PC-9 (cell line): ENCODE results near the gene MMP2. TPM values are rescaled to one million over a fixed set of nuclear protein-coding genes. Genes with fewer than 3 reads are reported as not detected.

Source experiments
- BruUV-seq: library from RNA; stranded (reverse); fragments of 400-500 nt; replicated peaks from 2 replicates; lab custom pipeline; 2021; lab: Mats Ljungman, UMichigan
- CTCF ChIA-PET: fragments of 300-600 bp; sonication (Branson Sonifier 250); formaldehyde crosslinking; loops from one replicate; lab custom pipeline; 2022; ENCODE audit warnings: antibody characterized with exemption; lab: Charles Lee
- POLR2A ChIA-PET: fragments of 300-600 bp; sonication (Branson Sonifier 250); formaldehyde crosslinking; loops from one replicate; lab custom pipeline; 2022; ENCODE audit warnings: antibody characterized with exemption; ENCODE audit not compliant: unreplicated experiment; lab: Charles Lee
- DNase-seq, 2 experiments: peaks; one replicate each; pipeline versions ENCODE4 v3.0.0 to v3.0.0-alpha.2; 2015 to 2022; ENCODE audit warnings: mixed read lengths in 1 of 2
- H2AFZ ChIP-seq: fragments of 200-600 bp; sonication (generic); 2 replicates; pipeline ENCODE4 v1.8.1; 2017; ENCODE audit warnings: antibody characterized with exemption
- H3F3A ChIP-seq: fragments of 200-600 bp; sonication (generic); 2 replicates; pipeline ENCODE4 v1.8.1; 2017; ENCODE audit warnings: antibody characterized with exemption, mild to moderate bottlenecking, low read depth; ENCODE audit not compliant: insufficient read depth
- H3K27ac ChIP-seq: fragments of 200-600 bp; sonication (generic); 2 replicates; pipeline ENCODE4 v1.6.1; 2016; ENCODE audit warnings: mixed run types
- H3K27me3 ChIP-seq: fragments of 200-600 bp; sonication (generic); 2 replicates; pipeline ENCODE4 v1.6.1; 2016; ENCODE audit warnings: low read depth, mixed run types; ENCODE audit not compliant: insufficient read depth
- H3K36me3 ChIP-seq: fragments of 200-600 bp; sonication (generic); 2 replicates; pipeline ENCODE4 v1.6.1; 2016; ENCODE audit warnings: low read depth, mixed run types
- H3K4me1 ChIP-seq: fragments of 200-600 bp; sonication (generic); replicated peaks from 2 replicates; pipeline ENCODE4 v1.6.1; 2016; ENCODE audit warnings: mixed run types; ENCODE audit not compliant: insufficient read depth
- H3K4me2 ChIP-seq: fragments of 200-600 bp; sonication (generic); 2 replicates; pipeline ENCODE4 v1.6.1; 2017; ENCODE audit warnings: mixed run types
- H3K4me3 ChIP-seq: fragments of 200-600 bp; sonication (generic); 2 replicates; pipeline ENCODE4 v1.6.1; 2016; ENCODE audit warnings: mixed run types
- H3K79me2 ChIP-seq: fragments of 200-600 bp; sonication (generic); 2 replicates; pipeline ENCODE4 v1.6.1; 2017; ENCODE audit warnings: low read depth, mixed run types
- H3K9me2 ChIP-seq: fragments of 200-600 bp; sonication (generic); 2 replicates; pipeline ENCODE4 v1.8.1; 2017; ENCODE audit warnings: mild to moderate bottlenecking; ENCODE audit not compliant: insufficient read depth
- H3K9me3 ChIP-seq: fragments of 200-600 bp; sonication (generic); 2 replicates; pipeline ENCODE4 v1.8.1; 2016; ENCODE audit warnings: low read depth; ENCODE audit not compliant: insufficient read depth
- H4K20me1 ChIP-seq: fragments of 200-600 bp; sonication (generic); 2 replicates; pipeline ENCODE4 v1.8.1; 2017; ENCODE audit not compliant: insufficient read depth
- EZH2 ChIP-seq: fragments of 200-600 bp; sonication (generic); IDR thresholded peaks from 2 replicates; pipeline ENCODE4 v1.8.0; 2017; ENCODE audit warnings: antibody characterized with exemption, low read depth
- intact Hi-C: fragments of 100-400 bp; cut with micrococcal nuclease; formaldehyde crosslinking; loops from one replicate; pipeline ENCODE4 v1.10.0; 2022; ENCODE audit not compliant: unreplicated experiment
- total RNA-seq: library from RNA; stranded (reverse); gene quantifications from 2 replicates; pipeline ENCODE4 v1.2.3, GENCODE V29; 2021
- TF ChIP-seq, protein P1 (sequence below): fragments of 200-600 bp; sonication (generic); conservative IDR thresholded peaks from 2 replicates; pipeline ENCODE4 v1.6.1; 2017; ENCODE audit warnings: mixed run types, antibody characterized with exemption, mild to moderate bottlenecking, moderate library complexity

MMP2 gene
- total RNA-seq, 1 experiment from 2014 or later = 0.50 TPM

DNA sequence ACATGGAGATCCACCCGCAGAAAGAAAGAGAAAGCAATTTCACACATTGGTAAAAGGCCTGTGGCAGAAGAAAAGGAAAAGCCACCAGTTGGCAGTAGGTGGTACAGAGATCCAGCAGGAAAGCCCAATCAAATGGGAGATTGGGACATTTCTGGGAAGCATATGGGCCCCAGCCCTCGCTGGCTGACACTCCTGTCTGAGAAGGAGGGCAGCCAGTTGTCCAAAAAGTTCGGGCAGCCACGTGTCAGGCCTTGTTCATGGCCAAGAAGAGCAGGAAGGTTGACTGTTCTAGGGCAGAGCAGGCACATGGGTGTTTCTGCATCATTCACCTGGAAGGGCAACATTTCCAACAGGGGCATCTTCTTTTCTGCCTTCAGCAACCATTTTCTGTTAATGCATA, 45.0 kb upstream of the MMP2 start:
- no peaks in the 10 kb centered on the region for H3K36me3 ChIP-seq
- intact Hi-C loops = no loop called here
- no peak overlapping the region for H2AFZ ChIP-seq
- H3F3A ChIP-seq = peaks cover 12% of the 10 kb centered on the region; the same call in 1 of the 2 replicates
- no peak for TF ChIP-seq EZH2
- TF ChIP-seq, protein P1, sequence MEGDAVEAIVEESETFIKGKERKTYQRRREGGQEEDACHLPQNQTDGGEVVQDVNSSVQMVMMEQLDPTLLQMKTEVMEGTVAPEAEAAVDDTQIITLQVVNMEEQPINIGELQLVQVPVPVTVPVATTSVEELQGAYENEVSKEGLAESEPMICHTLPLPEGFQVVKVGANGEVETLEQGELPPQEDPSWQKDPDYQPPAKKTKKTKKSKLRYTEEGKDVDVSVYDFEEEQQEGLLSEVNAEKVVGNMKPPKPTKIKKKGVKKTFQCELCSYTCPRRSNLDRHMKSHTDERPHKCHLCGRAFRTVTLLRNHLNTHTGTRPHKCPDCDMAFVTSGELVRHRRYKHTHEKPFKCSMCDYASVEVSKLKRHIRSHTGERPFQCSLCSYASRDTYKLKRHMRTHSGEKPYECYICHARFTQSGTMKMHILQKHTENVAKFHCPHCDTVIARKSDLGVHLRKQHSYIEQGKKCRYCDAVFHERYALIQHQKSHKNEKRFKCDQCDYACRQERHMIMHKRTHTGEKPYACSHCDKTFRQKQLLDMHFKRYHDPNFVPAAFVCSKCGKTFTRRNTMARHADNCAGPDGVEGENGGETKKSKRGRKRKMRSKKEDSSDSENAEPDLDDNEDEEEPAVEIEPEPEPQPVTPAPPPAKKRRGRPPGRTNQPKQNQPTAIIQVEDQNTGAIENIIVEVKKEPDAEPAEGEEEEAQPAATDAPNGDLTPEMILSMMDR = no peak
- no peaks in the 10 kb centered on the region for H3K9me2 ChIP-seq
- H3K27me3 ChIP-seq = peaks cover 3% of the 10 kb centered on the region; the same call in 1 of the 2 replicates
- H3K4me3 ChIP-seq = no peak overlapping the region
- no TSS peak for BruUV-seq
- H3K9me3 ChIP-seq = no peaks in the 10 kb centered on the region
- CTCF ChIA-PET = no interaction called here
- H3K4me2 ChIP-seq = no peak overlapping the region
- POLR2A ChIA-PET = no interaction called here
- H3K27ac ChIP-seq = no peak overlapping the region
- no peaks in the 10 kb centered on the region for H4K20me1 ChIP-seq
- no peaks in the 10 kb centered on the region for H3K79me2 ChIP-seq
- H3K4me1 ChIP-seq = peaks cover 19% of the 10 kb centered on the region
- no peak for DNase-seq

DNA sequence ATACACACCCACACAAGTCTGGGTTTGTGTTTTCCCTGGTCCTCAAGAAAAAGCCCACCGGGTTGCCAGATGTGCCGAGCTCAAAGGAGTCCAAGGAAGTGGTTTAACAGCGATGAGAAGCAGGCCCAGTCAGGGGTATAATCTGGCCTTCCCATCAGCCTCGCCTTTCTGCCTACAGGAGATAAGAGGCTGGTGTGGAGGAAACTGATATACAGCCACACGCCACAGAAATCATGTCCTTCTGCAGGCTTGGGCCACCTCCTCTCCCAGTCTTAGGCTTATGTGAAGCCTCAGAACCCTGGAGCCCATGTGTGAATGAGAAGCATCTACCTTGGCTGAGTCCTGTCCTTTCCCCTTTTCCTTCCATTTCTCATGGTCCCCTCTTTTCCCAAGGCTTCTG, 43.6 kb upstream of the MMP2 start:
- Histone ChIP-seq H3K4me2 (no peak overlapping the region), H3K27me3 (peaks cover 3% of the 10 kb centered on the region; the same call in 1 of the 2 replicates), H3K4me1 (peaks cover 19% of the 10 kb centered on the region), H3K9me2 (no peaks in the 10 kb centered on the region), H3K9me3 (no peaks in the 10 kb centered on the region), H2AFZ (no peak overlapping the region), H3K36me3 (no peaks in the 10 kb centered on the region), H3F3A (peaks cover 12% of the 10 kb centered on the region; the same call in 1 of the 2 replicates), H3K4me3 (no peak overlapping the region), H3K27ac (no peak overlapping the region), H3K79me2 (no peaks in the 10 kb centered on the region), H4K20me1 (no peaks in the 10 kb centered on the region)
- intact Hi-C loops = no loop called here
- CTCF ChIA-PET = no interaction called here
- BruUV-seq = no TSS peak
- no peak for DNase-seq
- TF ChIP-seq EZH2 = no peak
- TF ChIP-seq, protein P1 = no peak
- POLR2A ChIA-PET = no interaction called here

DNA sequence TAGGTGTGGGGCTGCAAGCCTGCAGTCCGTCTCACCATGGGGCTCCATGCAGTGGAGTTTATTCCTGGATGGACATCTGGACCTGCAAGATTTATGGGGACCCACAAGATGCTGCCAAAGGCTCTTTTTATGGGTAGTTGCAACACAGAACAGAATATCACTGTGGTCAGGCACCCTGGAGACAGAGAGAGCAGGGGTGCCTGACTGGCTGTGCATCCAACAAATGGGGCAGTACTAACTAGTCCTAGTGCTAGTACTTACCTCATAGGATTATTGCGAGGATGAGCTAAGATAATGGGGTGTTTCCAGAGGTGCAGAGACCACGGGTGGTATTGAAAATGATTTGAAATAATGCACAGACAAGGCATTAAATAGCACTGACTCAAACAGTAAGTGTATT, 42.4 kb upstream of the MMP2 start:
- CTCF ChIA-PET = no interaction called here
- Histone ChIP-seq H3K4me3 (no peak overlapping the region), H3K27me3 (peaks cover 3% of the 10 kb centered on the region; the same call in 1 of the 2 replicates), H3K4me1 (peaks cover 19% of the 10 kb centered on the region), H4K20me1 (no peaks in the 10 kb centered on the region), H3K79me2 (no peaks in the 10 kb centered on the region), H3K27ac (no peak overlapping the region), H3F3A (peaks cover 12% of the 10 kb centered on the region; the same call in 1 of the 2 replicates), H2AFZ (no peak overlapping the region), H3K9me3 (no peaks in the 10 kb centered on the region), H3K36me3 (no peaks in the 10 kb centered on the region), H3K4me2 (no peak overlapping the region), H3K9me2 (no peaks in the 10 kb centered on the region)
- DNase-seq = no peak
- BruUV-seq = no TSS peak
- no peak for TF ChIP-seq EZH2
- TF ChIP-seq, protein P1 = no peak
- POLR2A ChIA-PET = no interaction called here
- intact Hi-C loops = no loop called here
